ENCODE results near the gene KATNB1. TPM values are rescaled to one million over a fixed set of nuclear protein-coding genes. Genes with fewer than 3 reads are reported as not detected.

KATNB1 gene
- total and polyA plus RNA-seq, 2 experiments from 2014 or later = 31.4 to 65.9 TPM

GRCh38 chr16:57766714-57767348, 31.3 kb downstream of the KATNB1 start:
- H2AFZ ChIP-seq = no peak overlapping the region
- no peaks in the 10 kb centered on the region for H3K79me2 ChIP-seq (replicated peaks; ENCODE audit: insufficient read depth)
- no peak overlapping the region for H3K27ac Mint-ChIP-seq
- H3K4me1 ChIP-seq (ENCODE audit: insufficient read depth) = no peaks in the 10 kb centered on the region
- H3K27ac ChIP-seq (ENCODE audit: low read depth) = no peak overlapping the region
- no peak for ATAC-seq
- H3K4me1 Mint-ChIP-seq = peaks cover 17% of the 10 kb centered on the region
- H3F3A ChIP-seq (replicated peaks; ENCODE audit: low read depth) = no peaks in the 10 kb centered on the region
- H3K27me3 Mint-ChIP-seq (ENCODE audit: insufficient read depth, low read depth, poor library complexity) = peaks cover 16% of the 10 kb centered on the region
- H3K9me3 Mint-ChIP-seq = no peaks in the 10 kb centered on the region
- H3K4me2 ChIP-seq = no peak overlapping the region
- H3K4me3 ChIP-seq = no peak overlapping the region
- no peaks in the 10 kb centered on the region for H4K20me1 ChIP-seq (replicated peaks; ENCODE audit: insufficient read depth)
- H3K27me3 ChIP-seq (ENCODE audit: insufficient read depth) = no peaks in the 10 kb centered on the region
- no peaks in the 10 kb centered on the region; the same call in 2 of the 3 replicates for H3K36me3 Mint-ChIP-seq (ENCODE audit: low read depth)
- DNase-seq (ENCODE audit: low spot score) = no peak
- no peaks in the 10 kb centered on the region for H3K9me2 ChIP-seq (ENCODE audit: insufficient read depth)
- H3K4me3 Mint-ChIP-seq = no peak overlapping the region
- TF ChIP-seq ZNF331 (CRISPR knock-in tag; IDR thresholded peaks at IDR 0.05; ENCODE audit: low read depth) (no peak), EZH2 (IDR thresholded peaks at IDR 0.05; ENCODE audit: low read depth, unreplicated experiment) (no peak), EZH2phosphoT487 (IDR thresholded peaks at IDR 0.05; ENCODE audit: unreplicated experiment) (no peak), CREB1 (CRISPR knock-in tag; IDR thresholded peaks at IDR 0.05; ENCODE audit: low read depth) (no peak), JUNB (IDR thresholded peaks at IDR 0.05; ENCODE audit: unreplicated experiment) (no peak)
- TF ChIP-seq, protein P1, sequence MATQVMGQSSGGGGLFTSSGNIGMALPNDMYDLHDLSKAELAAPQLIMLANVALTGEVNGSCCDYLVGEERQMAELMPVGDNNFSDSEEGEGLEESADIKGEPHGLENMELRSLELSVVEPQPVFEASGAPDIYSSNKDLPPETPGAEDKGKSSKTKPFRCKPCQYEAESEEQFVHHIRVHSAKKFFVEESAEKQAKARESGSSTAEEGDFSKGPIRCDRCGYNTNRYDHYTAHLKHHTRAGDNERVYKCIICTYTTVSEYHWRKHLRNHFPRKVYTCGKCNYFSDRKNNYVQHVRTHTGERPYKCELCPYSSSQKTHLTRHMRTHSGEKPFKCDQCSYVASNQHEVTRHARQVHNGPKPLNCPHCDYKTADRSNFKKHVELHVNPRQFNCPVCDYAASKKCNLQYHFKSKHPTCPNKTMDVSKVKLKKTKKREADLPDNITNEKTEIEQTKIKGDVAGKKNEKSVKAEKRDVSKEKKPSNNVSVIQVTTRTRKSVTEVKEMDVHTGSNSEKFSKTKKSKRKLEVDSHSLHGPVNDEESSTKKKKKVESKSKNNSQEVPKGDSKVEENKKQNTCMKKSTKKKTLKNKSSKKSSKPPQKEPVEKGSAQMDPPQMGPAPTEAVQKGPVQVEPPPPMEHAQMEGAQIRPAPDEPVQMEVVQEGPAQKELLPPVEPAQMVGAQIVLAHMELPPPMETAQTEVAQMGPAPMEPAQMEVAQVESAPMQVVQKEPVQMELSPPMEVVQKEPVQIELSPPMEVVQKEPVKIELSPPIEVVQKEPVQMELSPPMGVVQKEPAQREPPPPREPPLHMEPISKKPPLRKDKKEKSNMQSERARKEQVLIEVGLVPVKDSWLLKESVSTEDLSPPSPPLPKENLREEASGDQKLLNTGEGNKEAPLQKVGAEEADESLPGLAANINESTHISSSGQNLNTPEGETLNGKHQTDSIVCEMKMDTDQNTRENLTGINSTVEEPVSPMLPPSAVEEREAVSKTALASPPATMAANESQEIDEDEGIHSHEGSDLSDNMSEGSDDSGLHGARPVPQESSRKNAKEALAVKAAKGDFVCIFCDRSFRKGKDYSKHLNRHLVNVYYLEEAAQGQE (IDR thresholded peaks at IDR 0.05; ENCODE audit: unreplicated experiment) = no peak
- TF ChIP-seq, protein P2, sequence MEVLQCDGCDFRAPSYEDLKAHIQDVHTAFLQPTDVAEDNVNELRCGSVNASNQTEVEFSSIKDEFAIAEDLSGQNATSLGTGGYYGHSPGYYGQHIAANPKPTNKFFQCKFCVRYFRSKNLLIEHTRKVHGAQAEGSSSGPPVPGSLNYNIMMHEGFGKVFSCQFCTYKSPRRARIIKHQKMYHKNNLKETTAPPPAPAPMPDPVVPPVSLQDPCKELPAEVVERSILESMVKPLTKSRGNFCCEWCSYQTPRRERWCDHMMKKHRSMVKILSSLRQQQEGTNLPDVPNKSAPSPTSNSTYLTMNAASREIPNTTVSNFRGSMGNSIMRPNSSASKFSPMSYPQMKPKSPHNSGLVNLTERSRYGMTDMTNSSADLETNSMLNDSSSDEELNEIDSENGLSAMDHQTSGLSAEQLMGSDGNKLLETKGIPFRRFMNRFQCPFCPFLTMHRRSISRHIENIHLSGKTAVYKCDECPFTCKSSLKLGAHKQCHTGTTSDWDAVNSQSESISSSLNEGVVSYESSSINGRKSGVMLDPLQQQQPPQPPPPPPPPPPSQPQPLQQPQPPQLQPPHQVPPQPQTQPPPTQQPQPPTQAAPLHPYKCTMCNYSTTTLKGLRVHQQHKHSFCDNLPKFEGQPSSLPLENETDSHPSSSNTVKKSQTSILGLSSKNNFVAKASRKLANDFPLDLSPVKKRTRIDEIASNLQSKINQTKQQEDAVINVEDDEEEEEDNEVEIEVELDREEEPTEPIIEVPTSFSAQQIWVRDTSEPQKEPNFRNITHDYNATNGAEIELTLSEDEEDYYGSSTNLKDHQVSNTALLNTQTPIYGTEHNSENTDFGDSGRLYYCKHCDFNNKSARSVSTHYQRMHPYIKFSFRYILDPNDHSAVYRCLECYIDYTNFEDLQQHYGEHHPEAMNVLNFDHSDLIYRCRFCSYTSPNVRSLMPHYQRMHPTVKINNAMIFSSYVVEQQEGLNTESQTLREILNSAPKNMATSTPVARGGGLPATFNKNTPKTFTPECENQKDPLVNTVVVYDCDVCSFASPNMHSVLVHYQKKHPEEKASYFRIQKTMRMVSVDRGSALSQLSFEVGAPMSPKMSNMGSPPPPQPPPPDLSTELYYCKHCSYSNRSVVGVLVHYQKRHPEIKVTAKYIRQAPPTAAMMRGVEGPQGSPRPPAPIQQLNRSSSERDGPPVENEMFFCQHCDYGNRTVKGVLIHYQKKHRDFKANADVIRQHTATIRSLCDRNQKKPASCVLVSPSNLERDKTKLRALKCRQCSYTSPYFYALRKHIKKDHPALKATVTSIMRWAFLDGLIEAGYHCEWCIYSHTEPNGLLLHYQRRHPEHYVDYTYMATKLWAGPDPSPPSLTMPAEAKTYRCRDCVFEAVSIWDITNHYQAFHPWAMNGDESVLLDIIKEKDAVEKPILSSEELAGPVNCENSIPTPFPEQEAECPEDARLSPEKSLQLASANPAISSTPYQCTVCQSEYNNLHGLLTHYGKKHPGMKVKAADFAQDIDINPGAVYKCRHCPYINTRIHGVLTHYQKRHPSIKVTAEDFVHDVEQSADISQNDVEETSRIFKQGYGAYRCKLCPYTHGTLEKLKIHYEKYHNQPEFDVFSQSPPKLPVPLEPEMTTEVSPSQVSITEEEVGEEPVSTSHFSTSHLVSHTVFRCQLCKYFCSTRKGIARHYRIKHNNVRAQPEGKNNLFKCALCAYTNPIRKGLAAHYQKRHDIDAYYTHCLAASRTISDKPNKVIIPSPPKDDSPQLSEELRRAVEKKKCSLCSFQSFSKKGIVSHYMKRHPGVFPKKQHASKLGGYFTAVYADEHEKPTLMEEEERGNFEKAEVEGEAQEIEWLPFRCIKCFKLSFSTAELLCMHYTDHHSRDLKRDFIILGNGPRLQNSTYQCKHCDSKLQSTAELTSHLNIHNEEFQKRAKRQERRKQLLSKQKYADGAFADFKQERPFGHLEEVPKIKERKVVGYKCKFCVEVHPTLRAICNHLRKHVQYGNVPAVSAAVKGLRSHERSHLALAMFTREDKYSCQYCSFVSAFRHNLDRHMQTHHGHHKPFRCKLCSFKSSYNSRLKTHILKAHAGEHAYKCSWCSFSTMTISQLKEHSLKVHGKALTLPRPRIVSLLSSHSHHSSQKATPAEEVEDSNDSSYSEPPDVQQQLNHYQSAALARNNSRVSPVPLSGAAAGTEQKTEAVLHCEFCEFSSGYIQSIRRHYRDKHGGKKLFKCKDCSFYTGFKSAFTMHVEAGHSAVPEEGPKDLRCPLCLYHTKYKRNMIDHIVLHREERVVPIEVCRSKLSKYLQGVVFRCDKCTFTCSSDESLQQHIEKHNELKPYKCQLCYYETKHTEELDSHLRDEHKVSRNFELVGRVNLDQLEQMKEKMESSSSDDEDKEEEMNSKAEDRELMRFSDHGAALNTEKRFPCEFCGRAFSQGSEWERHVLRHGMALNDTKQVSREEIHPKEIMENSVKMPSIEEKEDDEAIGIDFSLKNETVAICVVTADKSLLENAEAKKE (CRISPR knock-in tag; IDR thresholded peaks at IDR 0.05) = no peak
- H3K36me3 ChIP-seq (ENCODE audit: insufficient read depth) = no peaks in the 10 kb centered on the region

All from GM23338 (cell line).